IgD-negative memory B cell (primary cell): ENCODE results near the gene MET. TPM values are rescaled to one million over a fixed set of nuclear protein-coding genes. Genes with fewer than 3 reads are reported as not detected.
"Not testable (repeated sequence)": the region's sequence is repeated elsewhere in the genome, so short reads cannot be mapped to it uniquely, and the experiment has no call there.

Experiments
- H3K27ac Mint-ChIP-seq, 3 donors: one replicate each; pipeline ENCODE4 v1.8.0; 2020 to 2022; ENCODE audit warnings: mild to moderate bottlenecking in 3 of 3, mixed read lengths in 3 of 3, moderate library complexity in 1 of 3
- H3K27me3 Mint-ChIP-seq: one replicate; pipeline ENCODE4 v1.8.0; 2021; ENCODE audit warnings: mixed read lengths
- H3K36me3 Mint-ChIP-seq: one replicate; pipeline ENCODE4 v1.8.0; 2020; ENCODE audit warnings: mild to moderate bottlenecking, mixed read lengths
- H3K4me1 Mint-ChIP-seq, 3 donors: one replicate each; pipeline ENCODE4 v1.8.0; 2020 to 2022; ENCODE audit warnings: mixed read lengths in 3 of 3, mild to moderate bottlenecking in 1 of 3
- H3K4me3 Mint-ChIP-seq, 4 donors: one replicate each; pipeline ENCODE4 v1.8.0; 2020 to 2022; ENCODE audit warnings: mild to moderate bottlenecking in 4 of 4, mixed read lengths in 4 of 4, moderate library complexity in 3 of 4
- H3K9me3 Mint-ChIP-seq, 3 donors: one replicate each; pipeline ENCODE4 v1.8.0; 2020 to 2021; ENCODE audit warnings: mixed read lengths in 3 of 3, mild to moderate bottlenecking in 1 of 3
- polyA plus RNA-seq: library from polyadenylated mRNA; unstranded; fragments of 300-500 nt; fragmentation: Illumina TruSeq; gene quantifications from one replicate; pipeline ENCODE4 v1.2.3, GENCODE V29; 2021

MET gene
- polyA plus RNA-seq, 1 donor from 2014 or later: not detected

DNA sequence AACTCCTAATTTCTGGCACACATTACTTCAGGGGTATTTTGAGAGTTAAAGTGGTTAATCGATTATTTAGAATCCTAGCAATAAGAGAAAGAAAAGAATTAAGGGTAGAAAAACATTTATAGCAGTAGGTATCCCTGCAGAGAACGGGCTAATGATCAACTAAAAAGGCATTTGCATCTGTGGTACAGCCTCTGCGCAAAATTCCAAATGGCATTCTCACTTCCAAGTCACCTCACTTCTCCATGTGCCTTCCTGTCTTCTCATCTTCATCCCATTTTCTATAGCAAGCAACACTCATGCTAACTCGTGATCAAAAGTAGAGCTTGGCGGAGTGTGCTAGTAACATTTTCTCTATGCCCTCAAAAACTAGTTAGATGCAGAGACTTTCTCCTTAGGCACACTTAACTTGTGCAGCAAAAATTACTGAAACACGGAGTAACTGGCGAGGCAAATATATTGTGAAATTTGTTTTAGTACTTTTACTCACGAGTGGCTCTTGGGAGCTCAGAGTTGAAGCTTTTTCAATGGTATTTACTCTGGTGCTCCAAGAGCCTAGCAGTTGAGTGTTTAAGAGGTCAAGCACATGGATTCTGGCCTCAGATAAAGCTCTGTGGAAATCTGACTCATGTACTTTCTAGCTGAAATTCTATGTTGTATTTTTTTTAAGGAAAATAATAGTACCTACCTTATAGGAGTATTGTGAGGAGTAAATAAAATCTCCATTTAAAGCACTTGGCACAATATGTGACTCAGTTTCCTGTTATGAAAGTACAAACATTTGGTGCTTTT, 65.1 kb downstream of the MET start:
- H3K36me3 Mint-ChIP-seq: no peaks in the 10 kb centered on the region
- no peak overlapping the region for H3K4me3 Mint-ChIP-seq
- H3K27me3 Mint-ChIP-seq: peaks cover 7% of the 10 kb centered on the region
- H3K9me3 Mint-ChIP-seq: no peaks in the 10 kb centered on the region
- H3K27ac Mint-ChIP-seq: no peak overlapping the region
- peaks cover 4 to 8% (median 7%) of the 10 kb centered on the region in 3 donors for H3K4me1 Mint-ChIP-seq

GRCh38 chr7:116738378-116738777, 66.4 kb downstream of the MET start:
- H3K4me3 Mint-ChIP-seq: no peak overlapping the region
- no peaks in the 10 kb centered on the region for H3K9me3 Mint-ChIP-seq
- H3K36me3 Mint-ChIP-seq: no peaks in the 10 kb centered on the region
- no peak overlapping the region for H3K27ac Mint-ChIP-seq
- peaks cover 4 to 8% (median 7%) of the 10 kb centered on the region in 3 donors for H3K4me1 Mint-ChIP-seq
- peaks cover 5% of the 10 kb centered on the region for H3K27me3 Mint-ChIP-seq

GRCh38 chr7:116739307-116739706, 67.3 kb downstream of the MET start:
- Mint-ChIP-seq H3K27me3 (peaks cover 10% of the 10 kb centered on the region), H3K9me3 (peaks cover 0 to 4% (median 0%) of the 10 kb centered on the region in 3 donors), H3K27ac (no peak overlapping the region), H3K36me3 (no peaks in the 10 kb centered on the region), H3K4me1 (peaks cover 0 to 4% (median 2%) of the 10 kb centered on the region in 3 donors), H3K4me3 (no peak overlapping the region)

DNA sequence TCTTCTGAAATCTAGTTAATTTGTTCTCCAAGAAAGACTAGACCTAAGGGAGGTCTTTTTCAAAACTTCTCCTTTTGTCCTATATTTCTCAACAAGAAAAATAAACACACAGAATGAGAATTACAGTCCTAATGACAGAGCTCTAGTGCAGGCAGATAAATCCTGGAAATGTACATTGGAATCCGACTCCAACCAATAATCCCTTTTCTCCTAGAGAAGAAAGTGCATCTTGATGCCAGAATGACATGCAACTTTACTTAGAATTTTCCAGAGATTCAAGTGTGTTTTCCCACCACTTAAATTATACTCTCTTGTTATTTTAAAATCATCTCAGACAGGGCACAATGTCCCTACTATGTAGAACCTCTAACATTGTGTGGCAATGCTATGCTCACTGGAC, 68.2 kb downstream of the MET start:
- Mint-ChIP-seq H3K9me3 (peaks cover 0 to 6% (median 0%) of the 10 kb centered on the region in 3 donors), H3K4me1 (no peaks in the 10 kb centered on the region), H3K36me3 (no peaks in the 10 kb centered on the region), H3K4me3 (no peak overlapping the region), H3K27me3 (peaks cover 10% of the 10 kb centered on the region), H3K27ac (no peak overlapping the region)

- H3K4me3 Mint-ChIP-seq: no peak overlapping the region
- peaks cover 0 to 6% (median 0%) of the 10 kb centered on the region in 3 donors for H3K9me3 Mint-ChIP-seq
- no peaks in the 10 kb centered on the region for H3K4me1 Mint-ChIP-seq
- H3K27ac Mint-ChIP-seq: peak overlapping the region in 1 of 3 donors; percentile 9
- peaks cover 10% of the 10 kb centered on the region for H3K27me3 Mint-ChIP-seq
- H3K36me3 Mint-ChIP-seq: no peaks in the 10 kb centered on the region
Observed at GRCh38 chr7:116740755-116741462, 68.9 kb downstream of the MET start.

DNA sequence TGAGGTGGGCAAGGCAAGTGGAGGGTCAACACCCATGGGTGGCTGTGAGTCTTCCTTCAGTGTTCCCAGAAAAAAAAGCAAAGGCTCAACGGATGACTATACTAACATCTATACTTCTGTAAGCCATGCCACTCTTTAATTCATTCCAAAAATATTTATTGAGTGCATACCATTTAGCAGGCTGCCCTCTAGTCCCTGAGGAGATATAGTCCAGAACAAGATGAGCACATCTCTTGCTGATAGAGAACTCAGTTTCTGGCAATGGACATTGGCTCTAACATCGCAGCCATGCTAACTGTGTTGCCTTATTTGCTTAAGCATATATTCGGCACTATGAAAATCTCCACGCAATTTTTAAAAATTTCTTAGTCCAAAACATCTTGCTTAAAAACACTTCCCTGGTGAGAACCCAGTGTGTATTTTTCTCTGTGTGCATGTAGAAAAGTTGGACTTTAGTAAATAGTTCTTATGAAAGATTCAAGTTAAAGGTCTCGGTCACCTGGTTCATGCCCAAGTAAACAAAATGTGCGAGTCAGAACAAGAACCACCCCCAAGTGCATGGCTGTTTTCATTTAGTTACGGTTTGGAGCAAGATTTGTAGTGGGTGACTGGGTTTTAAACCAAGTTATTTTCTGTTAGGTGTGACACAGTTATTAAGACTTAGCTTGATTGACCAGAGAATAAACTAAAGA, 69.8 kb downstream of the MET start:
- peak overlapping the region in 1 of 3 donors; percentile 9 for H3K27ac Mint-ChIP-seq
- H3K4me1 Mint-ChIP-seq: no peaks in the 10 kb centered on the region
- peaks cover 0 to 6% (median 2%) of the 10 kb centered on the region in 3 donors for H3K9me3 Mint-ChIP-seq
- H3K27me3 Mint-ChIP-seq: peaks cover 8% of the 10 kb centered on the region
- H3K4me3 Mint-ChIP-seq: no peak overlapping the region
- no peaks in the 10 kb centered on the region for H3K36me3 Mint-ChIP-seq

DNA sequence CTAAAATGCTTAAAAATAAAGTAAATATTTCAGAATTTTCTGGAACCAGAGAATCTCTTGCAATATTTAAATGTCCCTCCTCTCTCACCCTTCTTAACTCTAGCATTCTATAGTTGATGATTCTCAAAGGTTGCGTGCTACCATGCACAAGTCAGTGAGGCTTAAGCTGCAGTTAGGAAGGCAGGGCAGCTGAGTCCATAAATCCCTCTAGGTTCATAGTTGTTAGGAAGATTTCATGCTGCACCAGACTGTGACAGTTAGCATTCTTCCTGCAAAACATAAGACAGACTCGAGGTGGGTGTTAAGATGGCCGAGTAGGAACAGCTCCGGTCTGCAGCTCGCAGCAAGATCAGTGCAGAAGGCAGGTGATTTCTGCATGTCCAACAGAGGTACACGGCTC, 70.6 kb downstream of the MET start:
- Mint-ChIP-seq H3K36me3 (no peaks in the 10 kb centered on the region), H3K4me1 (no peaks in the 10 kb centered on the region), H3K27ac (no peak overlapping the region), H3K4me3 (no peak overlapping the region), H3K9me3 (peaks cover 0 to 6% (median 3%) of the 10 kb centered on the region in 3 donors), H3K27me3 (peaks cover 8% of the 10 kb centered on the region)

DNA sequence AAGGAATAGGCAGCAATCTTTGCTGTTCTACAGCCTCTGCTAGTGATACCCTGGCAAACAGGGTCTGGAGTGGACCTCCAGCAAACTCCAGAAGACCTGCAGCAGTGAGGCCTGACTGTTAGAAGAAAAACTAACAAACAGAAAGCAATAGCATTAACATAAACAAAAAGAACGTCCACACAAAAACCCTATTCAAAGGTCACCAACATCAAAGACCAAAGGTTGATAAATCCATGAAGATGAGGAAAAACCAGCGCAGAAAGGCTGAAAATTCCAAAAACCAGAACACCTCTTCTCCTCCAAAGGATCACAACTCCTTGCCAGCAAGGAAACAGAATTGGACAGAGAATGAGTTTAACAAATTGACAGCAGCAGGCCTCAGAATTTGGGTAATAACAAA, 71.8 kb downstream of the MET start:
- H3K27me3 Mint-ChIP-seq, H3K36me3 Mint-ChIP-seq, H3K27ac Mint-ChIP-seq, H3K4me3 Mint-ChIP-seq, H3K9me3 Mint-ChIP-seq, H3K4me1 Mint-ChIP-seq: not testable (repeated sequence)

DNA sequence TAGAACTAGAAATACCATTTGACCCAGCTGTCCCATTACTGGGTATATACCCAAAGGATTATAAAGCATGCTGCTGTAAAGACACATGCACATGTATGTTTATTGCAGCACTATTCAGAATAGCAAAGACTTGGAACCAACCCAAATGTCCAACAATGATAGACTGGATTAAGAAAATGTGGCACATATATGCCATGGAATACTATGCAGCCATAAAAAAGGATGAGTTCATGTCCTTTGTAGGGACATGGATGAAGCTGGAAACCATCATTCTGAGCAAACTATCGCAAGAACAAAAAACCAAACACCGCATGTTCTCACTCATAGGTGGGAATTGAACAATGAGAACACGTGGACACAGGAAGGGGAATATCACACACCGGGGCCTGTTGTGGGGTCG, 74.4 kb downstream of the MET start:
- H3K4me3 Mint-ChIP-seq, H3K4me1 Mint-ChIP-seq, H3K36me3 Mint-ChIP-seq, H3K27ac Mint-ChIP-seq, H3K27me3 Mint-ChIP-seq: not testable (repeated sequence)
- peaks cover 0 to 15% (median 4%) of the 10 kb centered on the region in 3 donors for H3K9me3 Mint-ChIP-seq

DNA sequence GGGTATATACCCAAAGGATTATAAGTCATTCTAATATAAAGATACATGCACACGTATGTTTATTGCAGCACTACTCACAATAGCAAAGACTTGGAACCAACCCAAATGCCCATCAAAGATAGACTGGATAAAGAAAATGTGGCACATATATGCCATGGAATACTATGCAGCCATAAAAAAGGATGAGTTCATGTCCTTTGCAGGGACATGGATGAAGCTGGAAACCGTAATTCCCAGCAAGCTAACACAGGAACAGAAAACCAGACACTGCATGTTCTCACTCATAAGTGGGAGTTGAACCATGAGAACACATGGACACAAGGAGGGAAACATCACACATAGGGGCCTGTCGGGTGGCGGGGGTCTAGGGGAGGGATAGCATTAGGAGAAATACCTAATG, 79.1 kb downstream of the MET start:
- not testable (repeated sequence) for H3K9me3 Mint-ChIP-seq, H3K27ac Mint-ChIP-seq, H3K4me1 Mint-ChIP-seq, H3K36me3 Mint-ChIP-seq, H3K4me3 Mint-ChIP-seq, H3K27me3 Mint-ChIP-seq

GRCh38 chr7:116752305-116753074, 80.5 kb downstream of the MET start:
- peaks cover 1% of the 10 kb centered on the region for H3K27me3 Mint-ChIP-seq
- H3K9me3 Mint-ChIP-seq: peaks cover 0 to 9% (median 3%) of the 10 kb centered on the region in 3 donors
- H3K27ac Mint-ChIP-seq: no peak overlapping the region
- H3K4me1 Mint-ChIP-seq: peaks cover 0 to 1% (median 0%) of the 10 kb centered on the region in 3 donors
- no peaks in the 10 kb centered on the region for H3K36me3 Mint-ChIP-seq
- H3K4me3 Mint-ChIP-seq: no peak overlapping the region

GRCh38 chr7:116753130-116753529, 81.1 kb downstream of the MET start:
- Mint-ChIP-seq H3K27ac (no peak overlapping the region), H3K4me1 (peaks cover 0 to 1% (median 0%) of the 10 kb centered on the region in 3 donors), H3K36me3 (no peaks in the 10 kb centered on the region), H3K27me3 (peaks cover 1% of the 10 kb centered on the region), H3K9me3 (peaks cover 0 to 9% (median 0%) of the 10 kb centered on the region in 3 donors), H3K4me3 (no peak overlapping the region)

DNA sequence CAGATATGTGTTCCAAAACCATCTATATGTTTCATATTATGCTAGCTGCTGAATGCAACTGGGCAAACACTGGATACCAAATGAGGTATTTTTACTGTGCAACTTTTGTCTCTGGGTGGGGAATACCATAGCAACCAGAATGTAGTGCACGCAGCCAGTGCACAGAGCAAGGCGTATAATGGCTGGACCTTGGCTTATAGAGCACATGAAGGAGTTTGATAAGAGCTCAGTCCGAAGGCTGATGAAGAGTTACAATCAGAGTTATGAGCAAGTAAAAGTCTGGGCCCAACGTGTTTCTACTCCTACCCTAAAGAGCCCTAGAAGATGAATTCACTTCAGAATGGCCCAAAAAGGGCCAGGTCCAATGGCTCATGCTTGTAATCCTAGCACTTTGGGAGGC, 82.2 kb downstream of the MET start:
- no peak overlapping the region for H3K4me3 Mint-ChIP-seq
- H3K27me3 Mint-ChIP-seq: peaks cover 1% of the 10 kb centered on the region
- H3K36me3 Mint-ChIP-seq: no peaks in the 10 kb centered on the region
- H3K9me3 Mint-ChIP-seq: peaks cover 0 to 5% (median 0%) of the 10 kb centered on the region in 3 donors
- H3K27ac Mint-ChIP-seq: no peak overlapping the region
- peaks cover 0 to 1% (median 0%) of the 10 kb centered on the region in 3 donors for H3K4me1 Mint-ChIP-seq

DNA sequence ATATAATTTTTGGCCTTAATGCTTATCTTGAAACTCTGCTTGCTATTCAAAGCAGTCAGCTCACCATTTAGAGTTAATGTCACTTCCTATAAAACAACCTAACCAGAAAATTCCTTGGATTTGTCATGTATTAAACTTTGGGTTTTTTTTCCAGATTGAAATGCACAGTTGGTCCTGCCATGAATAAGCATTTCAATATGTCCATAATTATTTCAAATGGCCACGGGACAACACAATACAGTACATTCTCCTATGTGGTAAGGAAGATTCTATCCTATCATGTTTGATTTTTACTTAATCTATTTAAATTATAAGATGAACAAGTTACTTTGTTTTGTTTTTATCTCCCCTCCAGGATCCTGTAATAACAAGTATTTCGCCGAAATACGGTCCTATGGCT, 85.3 kb downstream of the MET start:
- Mint-ChIP-seq H3K36me3 (no peaks in the 10 kb centered on the region), H3K27ac (no peak overlapping the region), H3K4me1 (peaks cover 0 to 1% (median 0%) of the 10 kb centered on the region in 3 donors), H3K4me3 (no peak overlapping the region), H3K9me3 (no peaks in the 10 kb centered on the region), H3K27me3 (peaks cover 1% of the 10 kb centered on the region)

GRCh38 chr7:116759642-116760041, 87.6 kb downstream of the MET start:
- H3K4me3 Mint-ChIP-seq, H3K36me3 Mint-ChIP-seq, H3K9me3 Mint-ChIP-seq, H3K4me1 Mint-ChIP-seq, H3K27me3 Mint-ChIP-seq, H3K27ac Mint-ChIP-seq: not testable (repeated sequence)
